Measurements from ENCODE around the gene ZIC5.

GRCh38 chr13:99981735-99982035 is 10.1 kb upstream of the ZIC5 start, which contains the start of gene ZIC2:
- TF ChIP-seq, protein P1, sequence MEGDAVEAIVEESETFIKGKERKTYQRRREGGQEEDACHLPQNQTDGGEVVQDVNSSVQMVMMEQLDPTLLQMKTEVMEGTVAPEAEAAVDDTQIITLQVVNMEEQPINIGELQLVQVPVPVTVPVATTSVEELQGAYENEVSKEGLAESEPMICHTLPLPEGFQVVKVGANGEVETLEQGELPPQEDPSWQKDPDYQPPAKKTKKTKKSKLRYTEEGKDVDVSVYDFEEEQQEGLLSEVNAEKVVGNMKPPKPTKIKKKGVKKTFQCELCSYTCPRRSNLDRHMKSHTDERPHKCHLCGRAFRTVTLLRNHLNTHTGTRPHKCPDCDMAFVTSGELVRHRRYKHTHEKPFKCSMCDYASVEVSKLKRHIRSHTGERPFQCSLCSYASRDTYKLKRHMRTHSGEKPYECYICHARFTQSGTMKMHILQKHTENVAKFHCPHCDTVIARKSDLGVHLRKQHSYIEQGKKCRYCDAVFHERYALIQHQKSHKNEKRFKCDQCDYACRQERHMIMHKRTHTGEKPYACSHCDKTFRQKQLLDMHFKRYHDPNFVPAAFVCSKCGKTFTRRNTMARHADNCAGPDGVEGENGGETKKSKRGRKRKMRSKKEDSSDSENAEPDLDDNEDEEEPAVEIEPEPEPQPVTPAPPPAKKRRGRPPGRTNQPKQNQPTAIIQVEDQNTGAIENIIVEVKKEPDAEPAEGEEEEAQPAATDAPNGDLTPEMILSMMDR (IDR thresholded peaks at IDR 0.05): no peak
- TF ChIP-seq POLR2AphosphoS5 (IDR thresholded peaks at IDR 0.05) (no peak), POLR2A (IDR thresholded peaks at IDR 0.05) (no peak)

Data from prostate gland (tissue), 2 donors.